Trophoblast cell (in vitro differentiated cells and primary cell): ENCODE results near the gene TMEM213.
"Not testable (repeated sequence)": the region's sequence is repeated elsewhere in the genome, so short reads cannot be mapped to it uniquely, and the experiment has no call there.

Source experiments
- DNase-seq, 2 donors: peaks; one replicate each; pipeline ENCODE4 v3.0.0-alpha.2; 2016
- H2AFZ ChIP-seq: 2 replicates; pipeline ENCODE4 v1.6.1; 2013; ENCODE audit warnings: low read length, moderate library complexity, mild to moderate bottlenecking; ENCODE audit not compliant: insufficient read depth, poor library complexity
- H2AK5ac ChIP-seq: 2 replicates; pipeline ENCODE4 v1.6.1; 2013; ENCODE audit warnings: mild to moderate bottlenecking, low read length
- H2BK120ac ChIP-seq: 2 replicates; pipeline ENCODE4 v1.6.1; 2013; ENCODE audit warnings: low read length, mild to moderate bottlenecking, moderate library complexity; ENCODE audit not compliant: insufficient read depth, poor library complexity
- H2BK12ac ChIP-seq: 2 replicates; pipeline ENCODE4 v1.6.1; 2013; ENCODE audit warnings: mild to moderate bottlenecking, low read length, moderate library complexity
- H2BK5ac ChIP-seq: 2 replicates; pipeline ENCODE4 v1.6.1; 2013; ENCODE audit warnings: low read length, low read depth, moderate library complexity, mild to moderate bottlenecking; ENCODE audit not compliant: poor library complexity
- H3K14ac ChIP-seq: 2 replicates; pipeline ENCODE4 v1.6.1; 2013; ENCODE audit warnings: mild to moderate bottlenecking, low read length
- H3K18ac ChIP-seq: 2 replicates; pipeline ENCODE4 v1.6.1; 2013; ENCODE audit warnings: mild to moderate bottlenecking, low read length
- H3K23ac ChIP-seq: 2 replicates; pipeline ENCODE4 v1.6.1; 2013; ENCODE audit warnings: low read length
- H3K27ac ChIP-seq: 2 replicates; pipeline ENCODE4 v1.5.1; 2013; ENCODE audit warnings: low read depth, mild to moderate bottlenecking, inconsistent platforms, low read length, moderate library complexity
- H3K27me3 ChIP-seq: 2 replicates; pipeline ENCODE4 v1.6.1; 2013; ENCODE audit warnings: inconsistent platforms, mild to moderate bottlenecking, low read length, moderate library complexity; ENCODE audit not compliant: insufficient read depth
- H3K36me3 ChIP-seq, 2 experiments: 1 replicate in 1 of 2; 2 replicates in 1 of 2; pipeline ENCODE4 v1.6.1; 2013; ENCODE audit warnings: low read length in 2 of 2, mild to moderate bottlenecking in 2 of 2, moderate library complexity in 1 of 2; ENCODE audit not compliant: insufficient read depth in 2 of 2, control insufficient read depth in 1 of 2
- H3K4ac ChIP-seq: 2 replicates; pipeline ENCODE4 v1.6.1; 2013; ENCODE audit warnings: low read depth, mild to moderate bottlenecking, low read length, moderate library complexity
- H3K4me1 ChIP-seq, 2 experiments: 1 replicate in 1 of 2; 2 replicates in 1 of 2; pipeline ENCODE4 v1.6.1; 2013; ENCODE audit warnings: low read length in 2 of 2, mild to moderate bottlenecking in 2 of 2, moderate library complexity in 1 of 2; ENCODE audit not compliant: insufficient read depth in 2 of 2, control insufficient read depth in 1 of 2
- H3K4me2 ChIP-seq: 2 replicates; pipeline ENCODE4 v1.6.1; 2013; ENCODE audit warnings: inconsistent platforms, mild to moderate bottlenecking, low read length, moderate library complexity
- H3K4me3 ChIP-seq: 2 replicates; pipeline ENCODE4 v1.5.1; 2013; ENCODE audit warnings: mild to moderate bottlenecking, low read depth, low read length, inconsistent platforms
- H3K79me1 ChIP-seq: one replicate; pipeline ENCODE4 v1.6.1; 2013; ENCODE audit warnings: low read length
- H3K79me2 ChIP-seq: 2 replicates; pipeline ENCODE4 v1.6.1; 2013; ENCODE audit warnings: low read length, mild to moderate bottlenecking; ENCODE audit not compliant: control insufficient read depth, insufficient read depth, poor library complexity
- H3K9ac ChIP-seq: 2 replicates; pipeline ENCODE4 v1.6.1; 2013; ENCODE audit warnings: mild to moderate bottlenecking, low read length
- H3K9me3 ChIP-seq: 2 replicates; pipeline ENCODE4 v1.6.1; 2013; ENCODE audit warnings: low read depth, mild to moderate bottlenecking, control low read depth, inconsistent platforms, low read length; ENCODE audit not compliant: insufficient read depth
- H4K12ac ChIP-seq: 2 replicates; pipeline ENCODE4 v1.6.1; 2013; ENCODE audit warnings: low read depth, mild to moderate bottlenecking, low read length, moderate library complexity
- H4K8ac ChIP-seq: 2 replicates; pipeline ENCODE4 v1.6.1; 2013; ENCODE audit warnings: low read depth, mild to moderate bottlenecking, low read length, moderate library complexity
- H4K91ac ChIP-seq: one replicate; pipeline ENCODE4 v1.6.1; 2013; ENCODE audit warnings: low read depth, mild to moderate bottlenecking, low read length, moderate library complexity
- WGBS: extraction: QIAGEN DNeasy Blood & Tissue Kit; methylation state at CpG from one replicate; pipeline ENCODE4 v1.1.7; 2013; ENCODE audit warnings: missing lambda C conversion rate; ENCODE audit not compliant: insufficient read length, insufficient coverage; ENCODE audit errors: extremely low coverage; 5-methylcytosine and 5-hydroxymethylcytosine counted together

TMEM213 gene

GRCh38 chr7:138797046-138797445, 748 bp upstream of the TMEM213 start:
- H4K8ac ChIP-seq, DNase-seq, H3K4ac ChIP-seq, H2AK5ac ChIP-seq, H4K91ac ChIP-seq, H3K4me1 ChIP-seq, H3K4me2 ChIP-seq, H3K4me3 ChIP-seq, H2BK12ac ChIP-seq, H3K79me2 ChIP-seq, H3K36me3 ChIP-seq, H2AFZ ChIP-seq, H3K9ac ChIP-seq, H2BK5ac ChIP-seq, H4K12ac ChIP-seq, H3K14ac ChIP-seq, H3K79me1 ChIP-seq, H3K27ac ChIP-seq, H3K27me3 ChIP-seq, H2BK120ac ChIP-seq, H3K18ac ChIP-seq, H3K9me3 ChIP-seq: not testable (repeated sequence)
- peak overlapping the region; percentile 17 for H3K23ac ChIP-seq
- WGBS = no CpG with 5 or more reads among the region's 4 CpGs

GRCh38 chr7:138798836-138799235, 1.0 kb downstream of the TMEM213 start:
- Histone ChIP-seq H3K36me3 (no peaks in the 10 kb centered on the region), H4K12ac (no peak overlapping the region), H2AFZ (no peak overlapping the region), H4K8ac (no peak overlapping the region), H3K4me3 (no peak overlapping the region), H2AK5ac (no peak overlapping the region), H4K91ac (no peak overlapping the region), H2BK120ac (no peak overlapping the region), H3K27ac (no peak overlapping the region), H3K4me1 (no peaks in the 10 kb centered on the region), H2BK5ac (no peak overlapping the region), H3K4me2 (no peak overlapping the region), H2BK12ac (no peak overlapping the region), H3K4ac (no peak overlapping the region), H3K9me3 (no peaks in the 10 kb centered on the region), H3K18ac (no peak overlapping the region), H3K79me1 (no peaks in the 10 kb centered on the region), H3K14ac (no peak overlapping the region), H3K9ac (no peak overlapping the region), H3K27me3 (no peaks in the 10 kb centered on the region), H3K79me2 (no peaks in the 10 kb centered on the region), H3K23ac (no peak overlapping the region)
- DNase-seq = no peak
- no CpG with 5 or more reads among the region's 5 CpGs for WGBS

GRCh38 chr7:138799336-138800000, 1.7 kb downstream of the TMEM213 start:
- Histone ChIP-seq H2BK12ac (no peak overlapping the region), H3K4ac (no peak overlapping the region), H3K36me3 (no peaks in the 10 kb centered on the region), H2BK120ac (no peak overlapping the region), H3K4me2 (no peak overlapping the region), H2BK5ac (no peak overlapping the region), H3K4me1 (no peaks in the 10 kb centered on the region), H2AK5ac (no peak overlapping the region), H3K27me3 (no peaks in the 10 kb centered on the region), H2AFZ (no peak overlapping the region), H3K14ac (no peak overlapping the region), H4K8ac (no peak overlapping the region), H3K23ac (no peak overlapping the region), H3K79me2 (no peaks in the 10 kb centered on the region), H4K12ac (no peak overlapping the region), H4K91ac (no peak overlapping the region), H3K79me1 (no peaks in the 10 kb centered on the region), H3K9me3 (no peaks in the 10 kb centered on the region), H3K18ac (no peak overlapping the region), H3K4me3 (no peak overlapping the region), H3K9ac (no peak overlapping the region), H3K27ac (no peak overlapping the region)
- DNase-seq = no peak
- WGBS = no CpG with 5 or more reads among the region's 7 CpGs

- H3K23ac ChIP-seq = no peak overlapping the region
- no peak overlapping the region for H4K8ac ChIP-seq
- no peak overlapping the region for H2AK5ac ChIP-seq
- H2BK5ac ChIP-seq = no peak overlapping the region
- no peaks in the 10 kb centered on the region for H3K4me1 ChIP-seq
- no peak for DNase-seq
- no peaks in the 10 kb centered on the region for H3K36me3 ChIP-seq
- no peak overlapping the region for H4K91ac ChIP-seq
- H3K4me2 ChIP-seq = no peak overlapping the region
- H3K4me3 ChIP-seq = no peak overlapping the region
- H3K9ac ChIP-seq = no peak overlapping the region
- no peaks in the 10 kb centered on the region for H3K9me3 ChIP-seq
- no peak overlapping the region for H2AFZ ChIP-seq
- no peak overlapping the region for H3K18ac ChIP-seq
- H2BK120ac ChIP-seq = no peak overlapping the region
- H3K79me1 ChIP-seq = no peaks in the 10 kb centered on the region
- H2BK12ac ChIP-seq = no peak overlapping the region
- H4K12ac ChIP-seq = no peak overlapping the region
- H3K4ac ChIP-seq = no peak overlapping the region
- no peak overlapping the region for H3K14ac ChIP-seq
- no CpG with 5 or more reads among the region's 3 CpGs for WGBS
- H3K27me3 ChIP-seq = no peaks in the 10 kb centered on the region
- H3K27ac ChIP-seq = no peak overlapping the region
- no peaks in the 10 kb centered on the region for H3K79me2 ChIP-seq
These were observed 3.5 kb downstream of the TMEM213 start for GRCh38 chr7:138801256-138801655.
